Vagina (tissue), 2 donors: Measurements from ENCODE around the gene KCTD16. TPM values are rescaled to one million over a fixed set of nuclear protein-coding genes. Genes with fewer than 3 reads are reported as not detected.

Experiments used
- DNase-seq, 2 donors: peaks; one replicate each; pipeline ENCODE4 v3.0.0-alpha.2; 2017; ENCODE audit errors: extremely low spot score in 2 of 2
- H3K27ac ChIP-seq: fragments of 200-600 bp; sonication (generic); one replicate; pipeline ENCODE4 v1.5.1; 2019
- H3K27me3 ChIP-seq: fragments of 200-600 bp; sonication (generic); one replicate; pipeline ENCODE4 v1.5.1; 2019
- H3K36me3 ChIP-seq, 2 donors: fragments of 200-600 bp; sonication (generic); one replicate each; pipeline ENCODE4 v1.5.1; 2017 to 2019
- H3K4me1 ChIP-seq: fragments of 200-600 bp; sonication (generic); one replicate; pipeline ENCODE4 v1.5.1; 2019
- H3K4me3 ChIP-seq, 2 donors: fragments of 200-600 bp; sonication (generic); 1 replicate in 1 of 2; 2 replicates in 1 of 2; pipeline ENCODE4 v1.5.1; 2016 to 2019
- H3K9me3 ChIP-seq: fragments of 200-600 bp; sonication (generic); one replicate; pipeline ENCODE4 v1.5.1; 2019
- POLR2A ChIP-seq, 2 donors: fragments of 450-650 bp; IDR thresholded peaks; one replicate each; pipeline ENCODE4 v1.6.1; 2017; ENCODE audit warnings: antibody characterized with exemption in 2 of 2, mild to moderate bottlenecking in 2 of 2, moderate library complexity in 2 of 2
- POLR2AphosphoS5 ChIP-seq, 2 donors: sonication (generic); formaldehyde crosslinking; IDR thresholded peaks; one replicate each; pipeline ENCODE4 v1.9.0; 2017; ENCODE audit warnings: antibody characterized with exemption in 2 of 2, mild to moderate bottlenecking in 2 of 2, low read depth in 1 of 2; ENCODE audit not compliant: insufficient read depth in 1 of 2
- intact Hi-C: fragments of 100-400 bp; cut with DNase I; formaldehyde crosslinking; loops from one replicate; pipeline ENCODE4 v1.15.1; 2023
- total RNA-seq: library from RNA; depleted of rRNA; stranded (reverse); fragments of >200 nt; gene quantifications from one replicate; pipeline ENCODE4 v1.2.3, GENCODE V29; 2016
- TF ChIP-seq, protein P1 (sequence below), 3 experiments: fragments of 450-650 bp in 2 of 3; fragments of 200-600 bp in 1 of 3; sonication (generic) in 1 of 3; IDR thresholded peaks; one replicate each; pipeline ENCODE4 v1.5.1; 2017 to 2019; ENCODE audit warnings: antibody characterized with exemption in 3 of 3, mild to moderate bottlenecking in 2 of 3, moderate library complexity in 2 of 3

Gene KCTD16
- total RNA-seq, 1 donor from 2014 or later = 0.25 TPM

DNA sequence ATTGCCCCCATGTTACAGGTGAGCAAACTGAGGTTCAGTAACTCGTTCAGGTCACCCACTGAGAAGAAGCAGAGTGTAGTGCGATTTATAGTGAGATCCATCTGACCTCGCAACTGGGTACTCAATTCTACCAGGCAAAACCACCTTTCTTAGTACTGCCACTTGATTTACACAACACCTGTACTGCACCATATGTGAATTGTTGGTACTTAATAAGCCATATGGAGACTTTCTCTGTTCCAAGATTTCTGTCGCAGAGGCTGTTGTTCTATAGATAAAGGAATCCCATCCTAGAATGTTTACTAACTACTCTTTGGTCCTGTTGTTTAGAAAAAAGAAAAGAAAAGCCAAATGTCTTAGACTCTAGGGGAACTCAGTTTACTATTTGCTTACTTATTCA lies 287.5 kb downstream of the KCTD16 start:
- DNase-seq = no peak
- no peak for TF ChIP-seq POLR2A (IDR thresholded peaks at IDR 0.05)
- Histone ChIP-seq H3K27me3 (no peaks in the 10 kb centered on the region), H3K4me3 (no peak overlapping the region), H3K9me3 (no peaks in the 10 kb centered on the region), H3K4me1 (no peaks in the 10 kb centered on the region), H3K27ac (no peak overlapping the region), H3K36me3 (no peaks in the 10 kb centered on the region)
- intact Hi-C loops = no loop called here

- DNase-seq = no peak
- Histone ChIP-seq H3K4me1 (no peaks in the 10 kb centered on the region), H3K27ac (no peak overlapping the region), H3K27me3 (no peaks in the 10 kb centered on the region), H3K9me3 (no peaks in the 10 kb centered on the region), H3K36me3 (no peaks in the 10 kb centered on the region), H3K4me3 (no peak overlapping the region)
- intact Hi-C loops = no loop called here
- TF ChIP-seq POLR2AphosphoS5 (IDR thresholded peaks at IDR 0.05; ENCODE audit: insufficient read depth in 1 of 2, low read depth in 1 of 2) = no peak
- no peak for TF ChIP-seq POLR2A (IDR thresholded peaks at IDR 0.05)
- TF ChIP-seq, protein P1, sequence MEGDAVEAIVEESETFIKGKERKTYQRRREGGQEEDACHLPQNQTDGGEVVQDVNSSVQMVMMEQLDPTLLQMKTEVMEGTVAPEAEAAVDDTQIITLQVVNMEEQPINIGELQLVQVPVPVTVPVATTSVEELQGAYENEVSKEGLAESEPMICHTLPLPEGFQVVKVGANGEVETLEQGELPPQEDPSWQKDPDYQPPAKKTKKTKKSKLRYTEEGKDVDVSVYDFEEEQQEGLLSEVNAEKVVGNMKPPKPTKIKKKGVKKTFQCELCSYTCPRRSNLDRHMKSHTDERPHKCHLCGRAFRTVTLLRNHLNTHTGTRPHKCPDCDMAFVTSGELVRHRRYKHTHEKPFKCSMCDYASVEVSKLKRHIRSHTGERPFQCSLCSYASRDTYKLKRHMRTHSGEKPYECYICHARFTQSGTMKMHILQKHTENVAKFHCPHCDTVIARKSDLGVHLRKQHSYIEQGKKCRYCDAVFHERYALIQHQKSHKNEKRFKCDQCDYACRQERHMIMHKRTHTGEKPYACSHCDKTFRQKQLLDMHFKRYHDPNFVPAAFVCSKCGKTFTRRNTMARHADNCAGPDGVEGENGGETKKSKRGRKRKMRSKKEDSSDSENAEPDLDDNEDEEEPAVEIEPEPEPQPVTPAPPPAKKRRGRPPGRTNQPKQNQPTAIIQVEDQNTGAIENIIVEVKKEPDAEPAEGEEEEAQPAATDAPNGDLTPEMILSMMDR (IDR thresholded peaks at IDR 0.05) = no peak
Measured at GRCh38 chr5:144460600-144460999, 289.9 kb downstream of the KCTD16 start.

DNA sequence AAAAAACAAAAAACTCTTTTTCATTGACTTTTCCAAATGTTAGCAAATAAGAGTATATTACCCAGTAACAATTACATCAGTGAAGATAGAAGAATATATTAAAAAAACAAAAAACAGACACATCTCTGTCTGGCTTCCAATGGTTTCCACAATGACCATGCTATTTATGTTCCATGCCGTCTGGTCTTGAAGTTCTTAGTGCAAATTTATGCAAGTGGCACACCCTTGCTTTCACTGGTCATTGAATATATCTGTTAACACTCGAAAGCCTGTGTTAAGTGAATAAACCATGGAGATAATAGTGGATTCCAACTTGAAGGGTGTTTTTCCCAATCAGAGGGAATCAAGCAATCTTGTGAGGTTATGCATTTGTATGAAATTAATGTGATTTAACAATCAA lies 291.9 kb downstream of the KCTD16 start:
- Histone ChIP-seq H3K9me3 (no peaks in the 10 kb centered on the region), H3K4me3 (no peak overlapping the region), H3K27me3 (no peaks in the 10 kb centered on the region), H3K36me3 (no peaks in the 10 kb centered on the region), H3K27ac (no peak overlapping the region), H3K4me1 (no peaks in the 10 kb centered on the region)
- no peak for DNase-seq
- TF ChIP-seq, protein P1 (IDR thresholded peaks at IDR 0.05) = no peak
- TF ChIP-seq POLR2AphosphoS5 (IDR thresholded peaks at IDR 0.05; ENCODE audit: insufficient read depth in 1 of 2, low read depth in 1 of 2) (no peak), POLR2A (IDR thresholded peaks at IDR 0.05) (no peak)
- intact Hi-C loops = no loop called here

DNA sequence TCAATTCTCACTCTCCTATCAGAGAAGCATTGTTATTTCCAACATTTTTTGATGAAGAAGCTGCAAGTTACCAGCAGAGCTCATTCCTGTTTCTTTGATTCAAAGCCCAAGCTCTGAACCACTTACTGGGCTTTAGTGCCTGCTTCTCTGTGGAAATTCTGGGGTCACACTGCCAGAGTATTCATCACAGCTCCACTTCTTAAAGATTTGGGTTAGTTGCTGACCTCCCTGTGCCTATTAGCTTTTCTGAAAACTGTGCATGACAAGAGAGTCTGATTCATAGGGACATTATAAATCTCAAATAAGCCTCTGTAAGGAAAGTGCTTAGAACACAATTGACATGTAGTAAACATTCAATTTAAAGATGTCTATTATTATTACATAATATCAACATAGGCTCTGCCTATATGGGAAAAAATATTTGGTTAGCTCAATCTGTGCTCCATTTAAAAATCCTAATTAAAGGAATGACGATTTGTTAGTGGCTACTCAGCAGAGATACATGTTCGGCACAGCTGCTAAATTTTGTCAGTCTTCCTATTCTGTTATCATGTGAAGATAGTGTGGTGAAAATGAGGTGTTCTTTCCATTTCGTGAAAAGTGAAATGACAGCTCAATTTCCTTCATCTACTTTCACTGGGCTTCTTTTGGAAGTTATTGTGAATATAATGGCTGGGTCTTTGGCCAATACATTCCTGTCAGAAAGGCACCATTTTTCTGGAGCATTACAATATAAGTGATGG lies 293.0 kb downstream of the KCTD16 start:
- Histone ChIP-seq H3K4me1 (no peaks in the 10 kb centered on the region), H3K27ac (no peak overlapping the region), H3K36me3 (no peaks in the 10 kb centered on the region), H3K9me3 (no peaks in the 10 kb centered on the region), H3K4me3 (no peak overlapping the region), H3K27me3 (no peaks in the 10 kb centered on the region)
- intact Hi-C loops = no loop called here
- no peak for DNase-seq
- TF ChIP-seq, protein P1 (IDR thresholded peaks at IDR 0.05) = no peak
- TF ChIP-seq POLR2A (IDR thresholded peaks at IDR 0.05) (no peak), POLR2AphosphoS5 (IDR thresholded peaks at IDR 0.05; ENCODE audit: insufficient read depth in 1 of 2, low read depth in 1 of 2) (no peak)

- no peaks in the 10 kb centered on the region for H3K27me3 ChIP-seq
- no peak overlapping the region for H3K27ac ChIP-seq
- no peak for DNase-seq
- H3K4me3 ChIP-seq = no peak overlapping the region
- intact Hi-C loops = no loop called here
- H3K4me1 ChIP-seq = no peaks in the 10 kb centered on the region
- TF ChIP-seq, protein P1 (IDR thresholded peaks at IDR 0.05) = no peak
- TF ChIP-seq POLR2A (IDR thresholded peaks at IDR 0.05) (no peak), POLR2AphosphoS5 (IDR thresholded peaks at IDR 0.05; ENCODE audit: insufficient read depth in 1 of 2, low read depth in 1 of 2) (no peak)
- H3K9me3 ChIP-seq = no peaks in the 10 kb centered on the region
- no peaks in the 10 kb centered on the region for H3K36me3 ChIP-seq
Measured at GRCh38 chr5:144464306-144464705, 293.6 kb downstream of the KCTD16 start.
